Immature natural killer cell (primary cell): Measurements from ENCODE around the gene SLC25A21. TPM values are rescaled to one million over a fixed set of nuclear protein-coding genes. Genes with fewer than 3 reads are reported as not detected.
"Not testable (repeated sequence)": the region's sequence is repeated elsewhere in the genome, so short reads cannot be mapped to it uniquely, and the experiment has no call there.

Experiments used
- DNase-seq, 3 donors: peaks; one replicate each; pipeline ENCODE4 v3.0.0; 2022; ENCODE audit warnings: mixed read lengths in 1 of 3
- H3K27ac Mint-ChIP-seq, 6 donors: one replicate each; pipeline ENCODE4 v1.8.0; 2020; ENCODE audit warnings: mixed read lengths in 6 of 6, mild to moderate bottlenecking in 5 of 6, inconsistent platforms in 4 of 6, moderate library complexity in 3 of 6
- H3K27me3 Mint-ChIP-seq, 3 donors: one replicate each; pipeline ENCODE4 v1.8.0; 2020 to 2021; ENCODE audit warnings: low read depth in 3 of 3, mild to moderate bottlenecking in 3 of 3, mixed read lengths in 3 of 3, moderate library complexity in 3 of 3, inconsistent platforms in 1 of 3
- H3K36me3 Mint-ChIP-seq, 3 donors: one replicate each; pipeline ENCODE4 v1.8.0; 2020; ENCODE audit warnings: mixed read lengths in 3 of 3, inconsistent platforms in 2 of 3, mild to moderate bottlenecking in 2 of 3
- H3K4me1 Mint-ChIP-seq, 2 donors: one replicate each; pipeline ENCODE4 v1.8.0; 2020; ENCODE audit warnings: inconsistent platforms in 2 of 2, mild to moderate bottlenecking in 2 of 2, mixed read lengths in 2 of 2, moderate library complexity in 1 of 2
- H3K4me3 Mint-ChIP-seq, 5 donors: one replicate each; pipeline ENCODE4 v1.8.0; 2020; ENCODE audit warnings: mild to moderate bottlenecking in 5 of 5, mixed read lengths in 5 of 5, inconsistent platforms in 3 of 5, moderate library complexity in 3 of 5
- H3K9me3 Mint-ChIP-seq, 6 donors: one replicate each; pipeline ENCODE4 v1.8.0; 2020; ENCODE audit warnings: mild to moderate bottlenecking in 6 of 6, mixed read lengths in 6 of 6, inconsistent platforms in 4 of 6, moderate library complexity in 3 of 6
- polyA plus RNA-seq, 3 donors: library from polyadenylated mRNA; unstranded; fragments of 300-500 nt; fragmentation: Illumina TruSeq; gene quantifications; one replicate each; pipeline ENCODE4 v1.2.3, GENCODE V29; 2021

The SLC25A21 gene
- polyA plus RNA-seq, 3 donors from 2014 or later, result not detected

GRCh38 chr14:36986407-36986806, 186.0 kb downstream of the SLC25A21 start:
- H3K27me3 Mint-ChIP-seq, result no peaks in the 10 kb centered on the region
- H3K4me3 Mint-ChIP-seq, result no peak overlapping the region
- H3K27ac Mint-ChIP-seq, result no peak overlapping the region
- no peaks in the 10 kb centered on the region for H3K36me3 Mint-ChIP-seq
- no peak for DNase-seq
- peaks cover 5 to 40% (median 7%) of the 10 kb centered on the region in 6 donors for H3K9me3 Mint-ChIP-seq
- no peaks in the 10 kb centered on the region for H3K4me1 Mint-ChIP-seq

- Mint-ChIP-seq H3K27me3 (no peaks in the 10 kb centered on the region), H3K9me3 (peaks cover 4 to 17% (median 7%) of the 10 kb centered on the region in 6 donors), H3K27ac (no peak overlapping the region), H3K4me1 (no peaks in the 10 kb centered on the region), H3K36me3 (no peaks in the 10 kb centered on the region), H3K4me3 (no peak overlapping the region)
- no peak for DNase-seq
Measured at GRCh38 chr14:36981832-36982529, 190.4 kb downstream of the SLC25A21 start.

DNA sequence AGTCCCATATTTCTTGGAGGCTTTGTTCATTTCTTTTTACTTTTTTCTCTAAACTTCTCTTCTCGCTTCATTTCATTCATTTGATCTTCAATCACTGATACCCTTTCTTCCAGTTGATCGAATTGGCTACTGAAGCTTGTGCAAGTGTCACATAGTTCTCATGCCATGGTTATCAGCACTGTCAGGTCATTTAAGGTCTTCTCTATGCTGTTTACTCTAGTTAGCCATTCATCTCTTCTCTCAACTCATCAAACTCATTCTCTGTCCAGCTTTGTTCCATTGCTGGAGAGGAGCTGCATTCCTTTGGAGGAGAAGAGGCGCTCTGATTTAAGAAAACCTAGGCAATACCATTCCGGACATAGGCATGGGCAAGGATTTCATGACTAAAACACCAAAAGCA, 192.0 kb downstream of the SLC25A21 start:
- not testable (repeated sequence) for DNase-seq, H3K4me1 Mint-ChIP-seq, H3K27me3 Mint-ChIP-seq, H3K27ac Mint-ChIP-seq, H3K36me3 Mint-ChIP-seq, H3K4me3 Mint-ChIP-seq
- peaks cover 4 to 24% (median 11%) of the 10 kb centered on the region in 6 donors for H3K9me3 Mint-ChIP-seq

DNA sequence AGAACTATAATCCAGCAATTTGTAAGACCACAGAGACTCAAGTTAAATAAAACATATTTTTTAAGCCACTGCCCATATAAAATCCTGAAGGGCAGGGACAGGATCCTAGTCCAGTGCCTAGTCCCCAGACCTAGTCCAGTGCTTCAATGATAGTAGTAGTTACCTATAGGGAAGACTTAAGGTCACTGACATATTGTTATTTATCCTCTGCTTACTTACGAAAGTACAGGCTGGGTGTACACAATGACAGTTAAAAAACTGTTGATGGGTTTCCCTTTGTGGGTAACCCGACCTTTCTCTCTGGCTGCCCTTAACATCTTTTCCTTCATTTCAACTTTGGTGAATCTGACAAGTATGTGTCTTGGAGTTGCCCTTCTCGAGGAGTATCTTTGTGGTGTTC, 192.5 kb downstream of the SLC25A21 start:
- H3K27me3 Mint-ChIP-seq, result no peaks in the 10 kb centered on the region
- no peak for DNase-seq
- no peaks in the 10 kb centered on the region for H3K4me1 Mint-ChIP-seq
- peaks cover 4 to 24% (median 11%) of the 10 kb centered on the region in 6 donors for H3K9me3 Mint-ChIP-seq
- H3K36me3 Mint-ChIP-seq, result no peaks in the 10 kb centered on the region
- H3K27ac Mint-ChIP-seq, result no peak overlapping the region
- H3K4me3 Mint-ChIP-seq, result no peak overlapping the region

GRCh38 chr14:36976571-36977023, 195.8 kb downstream of the SLC25A21 start:
- peaks cover 0 to 28% (median 13%) of the 10 kb centered on the region in 6 donors for H3K9me3 Mint-ChIP-seq

GRCh38 chr14:36975834-36976233, 196.6 kb downstream of the SLC25A21 start:
- Mint-ChIP-seq H3K4me1 (no peaks in the 10 kb centered on the region), H3K27ac (no peak overlapping the region), H3K36me3 (no peaks in the 10 kb centered on the region), H3K4me3 (no peak overlapping the region), H3K27me3 (peaks cover 0 to 1% (median 0%) of the 10 kb centered on the region in 3 donors), H3K9me3 (peaks cover 0 to 28% (median 13%) of the 10 kb centered on the region in 6 donors)
- DNase-seq, result no peak

More at GRCh38 chr14:36976571-36977023, 195.8 kb downstream of the SLC25A21 start:
- peaks cover 0 to 1% (median 0%) of the 10 kb centered on the region in 3 donors for H3K27me3 Mint-ChIP-seq
- no peaks in the 10 kb centered on the region for H3K4me1 Mint-ChIP-seq
- no peak overlapping the region for H3K4me3 Mint-ChIP-seq
- DNase-seq, result no peak
- no peak overlapping the region for H3K27ac Mint-ChIP-seq
- H3K36me3 Mint-ChIP-seq, result no peaks in the 10 kb centered on the region

DNA sequence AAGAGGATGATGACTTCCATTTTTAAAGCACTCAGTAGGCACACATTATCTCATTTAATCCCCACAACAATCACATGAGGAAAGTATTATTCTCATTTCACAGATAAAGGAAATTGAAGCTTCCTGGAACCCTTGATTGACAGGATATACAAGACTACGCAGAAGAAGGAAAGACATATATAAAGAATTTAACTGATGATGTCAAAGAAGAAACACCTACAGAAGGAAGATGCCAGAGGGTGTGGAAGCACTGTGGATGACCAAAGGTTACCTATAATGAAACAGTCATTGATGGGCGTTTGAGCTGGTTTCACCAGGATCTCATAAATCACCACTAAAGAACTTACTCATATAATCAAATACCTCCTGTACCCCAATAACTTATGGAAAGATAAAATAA, 197.4 kb downstream of the SLC25A21 start:
- Mint-ChIP-seq H3K27me3 (peaks cover 0 to 1% (median 0%) of the 10 kb centered on the region in 3 donors), H3K36me3 (no peaks in the 10 kb centered on the region), H3K9me3 (peaks cover 0 to 23% (median 8%) of the 10 kb centered on the region in 6 donors), H3K4me3 (no peak overlapping the region), H3K4me1 (no peaks in the 10 kb centered on the region), H3K27ac (no peak overlapping the region)
- no peak for DNase-seq

- Mint-ChIP-seq H3K36me3 (no peaks in the 10 kb centered on the region), H3K4me1 (no peaks in the 10 kb centered on the region), H3K27ac (no peak overlapping the region), H3K9me3 (peaks cover 1 to 22% (median 10%) of the 10 kb centered on the region in 6 donors), H3K27me3 (peaks cover 0 to 1% (median 0%) of the 10 kb centered on the region in 3 donors), H3K4me3 (no peak overlapping the region)
- no peak for DNase-seq
Measured at GRCh38 chr14:36973806-36974442, 198.5 kb downstream of the SLC25A21 start.

DNA sequence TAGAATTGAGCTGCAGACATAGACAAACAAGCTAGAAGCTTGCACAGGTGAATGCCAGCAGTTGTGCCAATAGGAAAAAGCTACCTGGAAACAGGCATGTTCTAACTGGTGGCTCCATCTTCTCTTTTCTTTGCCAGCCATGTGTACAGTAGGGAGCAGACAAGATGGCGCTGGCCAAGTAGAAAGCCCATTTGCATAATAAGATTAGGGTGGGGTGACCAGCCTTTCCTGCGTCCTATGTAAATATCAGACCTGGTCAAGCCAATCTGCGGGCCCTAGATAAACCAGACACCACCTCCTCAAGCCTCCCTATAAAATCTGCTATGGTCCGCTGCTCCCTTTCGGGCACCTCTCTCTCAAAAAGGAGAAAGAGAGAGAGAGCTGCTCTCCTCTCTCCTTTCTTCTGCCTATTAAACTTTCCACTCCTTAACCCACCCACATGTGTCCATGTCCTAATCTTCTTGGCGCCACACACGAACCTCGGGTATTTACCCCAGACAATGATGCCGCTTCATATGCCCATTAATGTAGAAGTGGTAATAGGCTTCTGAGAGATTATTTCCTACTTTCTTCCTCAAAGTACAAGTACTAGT, 201.0 kb downstream of the SLC25A21 start:
- Mint-ChIP-seq H3K4me3 (no peak overlapping the region), H3K27me3 (peaks cover 0 to 1% (median 0%) of the 10 kb centered on the region in 3 donors), H3K36me3 (no peaks in the 10 kb centered on the region), H3K27ac (no peak overlapping the region), H3K4me1 (no peaks in the 10 kb centered on the region), H3K9me3 (peaks cover 1 to 20% (median 8%) of the 10 kb centered on the region in 6 donors)
- DNase-seq, result no peak

GRCh38 chr14:36967892-36968555, 204.4 kb downstream of the SLC25A21 start:
- no peak for DNase-seq
- no peaks in the 10 kb centered on the region for H3K4me1 Mint-ChIP-seq
- no peak overlapping the region for H3K27ac Mint-ChIP-seq
- no peak overlapping the region for H3K4me3 Mint-ChIP-seq
- no peaks in the 10 kb centered on the region for H3K36me3 Mint-ChIP-seq
- H3K9me3 Mint-ChIP-seq, result peaks cover 0 to 23% (median 3%) of the 10 kb centered on the region in 6 donors
- peaks cover 0 to 1% (median 1%) of the 10 kb centered on the region in 3 donors for H3K27me3 Mint-ChIP-seq

DNA sequence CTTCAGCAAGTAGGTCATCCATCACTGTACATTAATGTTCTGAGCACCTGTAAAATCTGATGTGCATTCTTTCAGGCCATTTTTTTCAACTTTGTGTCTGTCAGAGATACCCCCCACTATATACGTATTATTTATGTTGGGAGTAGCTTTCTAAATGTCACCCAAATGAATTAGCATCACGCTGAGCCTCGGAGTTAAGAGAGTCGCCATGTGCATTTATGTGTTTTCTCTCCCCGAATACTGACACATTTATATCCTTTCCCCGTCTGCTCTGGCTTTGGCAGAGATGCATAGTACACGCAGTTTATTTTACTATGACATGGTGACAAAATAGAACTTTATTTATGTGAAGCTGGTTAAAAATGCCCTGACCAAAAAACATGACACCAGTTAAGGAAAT, 216.4 kb downstream of the SLC25A21 start:
- no peak overlapping the region for H3K27ac Mint-ChIP-seq
- no peaks in the 10 kb centered on the region for H3K4me1 Mint-ChIP-seq
- peaks cover 3 to 7% (median 4%) of the 10 kb centered on the region in 6 donors for H3K9me3 Mint-ChIP-seq
- H3K36me3 Mint-ChIP-seq, result no peaks in the 10 kb centered on the region
- no peak overlapping the region for H3K4me3 Mint-ChIP-seq
- H3K27me3 Mint-ChIP-seq, result peaks cover 0 to 8% (median 0%) of the 10 kb centered on the region in 3 donors
- DNase-seq, result no peak

- H3K4me3 Mint-ChIP-seq, result no peak overlapping the region
- peaks cover 3 to 8% (median 7%) of the 10 kb centered on the region in 6 donors for H3K9me3 Mint-ChIP-seq
- no peaks in the 10 kb centered on the region for H3K36me3 Mint-ChIP-seq
- peaks cover 0 to 8% (median 0%) of the 10 kb centered on the region in 3 donors for H3K27me3 Mint-ChIP-seq
- no peak for DNase-seq
- H3K27ac Mint-ChIP-seq, result no peak overlapping the region
- no peaks in the 10 kb centered on the region for H3K4me1 Mint-ChIP-seq
Measured at GRCh38 chr14:36955376-36955775, 217.0 kb downstream of the SLC25A21 start.

DNA sequence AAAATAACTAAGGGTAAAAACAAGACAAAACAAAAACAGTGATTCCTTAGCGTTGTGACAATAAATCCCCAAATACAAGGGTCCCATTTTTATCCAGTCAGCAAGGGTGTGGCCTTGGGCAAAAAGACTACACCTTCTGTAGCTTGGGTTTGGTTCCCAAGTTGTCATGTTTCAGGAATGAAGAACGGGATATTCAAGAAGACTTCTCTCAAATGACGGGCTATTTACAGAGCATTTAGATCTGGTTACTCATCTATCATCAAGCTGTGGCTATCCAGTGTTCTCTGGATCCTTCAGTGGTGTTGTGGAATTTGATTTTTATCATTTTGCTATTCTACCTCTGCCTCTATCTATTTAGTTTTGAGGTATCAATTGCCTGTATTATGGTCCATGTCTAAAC, 219.7 kb downstream of the SLC25A21 start:
- DNase-seq, result no peak
- Mint-ChIP-seq H3K36me3 (no peaks in the 10 kb centered on the region), H3K9me3 (peaks cover 3 to 14% (median 8%) of the 10 kb centered on the region in 6 donors), H3K27me3 (peaks cover 0 to 8% (median 0%) of the 10 kb centered on the region in 3 donors), H3K27ac (no peak overlapping the region), H3K4me1 (no peaks in the 10 kb centered on the region), H3K4me3 (no peak overlapping the region)
